ENCODE measurements around the gene SLC25A23. TPM values are rescaled to one million over a fixed set of nuclear protein-coding genes. Genes with fewer than 3 reads are reported as not detected.

The SLC25A23 gene
- total RNA-seq, 1 donor: 5.9 TPM

GRCh38 chr19:6471076-6471475 is 11.5 kb upstream of the SLC25A23 start:
- Histone ChIP-seq H3K4me1 (ENCODE audit: insufficient read depth, low read length) (no peaks in the 10 kb centered on the region), H3K4me3 (ENCODE audit: low read length) (no peak overlapping the region), H3K27me3 (ENCODE audit: insufficient read depth, low read length) (no peaks in the 10 kb centered on the region), H3K9me3 (ENCODE audit: low read depth, low read length) (no peaks in the 10 kb centered on the region)

- no peaks in the 10 kb centered on the region for H3K4me1 ChIP-seq (ENCODE audit: insufficient read depth, low read length)
- H3K27me3 ChIP-seq (ENCODE audit: insufficient read depth, low read length): no peaks in the 10 kb centered on the region
- H3K4me3 ChIP-seq (ENCODE audit: low read length): no peak overlapping the region
- H3K9me3 ChIP-seq (ENCODE audit: low read depth, low read length): no peaks in the 10 kb centered on the region
These were observed 10.6 kb upstream of the SLC25A23 start for GRCh38 chr19:6470173-6470572.

GRCh38 chr19:6467384-6467783 is 7.8 kb upstream of the SLC25A23 start:
- Histone ChIP-seq H3K4me3 (ENCODE audit: low read length) (no peak overlapping the region), H3K4me1 (ENCODE audit: insufficient read depth, low read length) (peaks cover 10% of the 10 kb centered on the region), H3K9me3 (ENCODE audit: low read depth, low read length) (no peaks in the 10 kb centered on the region), H3K27me3 (ENCODE audit: insufficient read depth, low read length) (peaks cover 5% of the 10 kb centered on the region)

GRCh38 chr19:6466526-6467248 is 7.1 kb upstream of the SLC25A23 start:
- H3K4me1 ChIP-seq (ENCODE audit: insufficient read depth, low read length): peaks cover 10% of the 10 kb centered on the region
- H3K4me3 ChIP-seq (ENCODE audit: low read length): no peak overlapping the region
- peaks cover 5% of the 10 kb centered on the region for H3K27me3 ChIP-seq (ENCODE audit: insufficient read depth, low read length)
- no peaks in the 10 kb centered on the region for H3K9me3 ChIP-seq (ENCODE audit: low read depth, low read length)

- Histone ChIP-seq H3K9me3 (ENCODE audit: low read depth, low read length) (no peaks in the 10 kb centered on the region), H3K4me3 (ENCODE audit: low read length) (no peak overlapping the region), H3K27me3 (ENCODE audit: insufficient read depth, low read length) (peaks cover 5% of the 10 kb centered on the region), H3K4me1 (ENCODE audit: insufficient read depth, low read length) (peaks cover 12% of the 10 kb centered on the region)
These were observed 6.1 kb upstream of the SLC25A23 start for GRCh38 chr19:6465663-6466062.

- Histone ChIP-seq H3K9me3 (ENCODE audit: low read depth, low read length) (no peaks in the 10 kb centered on the region), H3K4me1 (ENCODE audit: insufficient read depth, low read length) (peaks cover 16% of the 10 kb centered on the region), H3K4me3 (ENCODE audit: low read length) (no peak overlapping the region), H3K27me3 (ENCODE audit: insufficient read depth, low read length) (peaks cover 5% of the 10 kb centered on the region)
These were observed 5.4 kb upstream of the SLC25A23 start for GRCh38 chr19:6465006-6465405.

GRCh38 chr19:6464070-6464873 is 4.7 kb upstream of the SLC25A23 start, which contains the start of gene CRB3:
CRB3 (plus strand) TSS chr19:6464271; CDS start chr19:6464702, 431 bp downstream.
- Histone ChIP-seq H3K27me3 (ENCODE audit: insufficient read depth, low read length) (peaks cover 5% of the 10 kb centered on the region), H3K9me3 (ENCODE audit: low read depth, low read length) (no peaks in the 10 kb centered on the region), H3K4me1 (ENCODE audit: insufficient read depth, low read length) (peaks cover 16% of the 10 kb centered on the region), H3K4me3 (ENCODE audit: low read length) (no peak within 1 kb of the TSS)

GRCh38 chr19:6460099-6460884 is 700 bp upstream of the SLC25A23 start:
- Histone ChIP-seq H3K4me3 (ENCODE audit: low read length) (peak overlapping the region; percentile 53), H3K4me1 (ENCODE audit: insufficient read depth, low read length) (peaks cover 16% of the 10 kb centered on the region), H3K27me3 (ENCODE audit: insufficient read depth, low read length) (peaks cover 7% of the 10 kb centered on the region), H3K9me3 (ENCODE audit: low read depth, low read length) (no peaks in the 10 kb centered on the region)

GRCh38 chr19:6458695-6459261 is 814 bp downstream of the SLC25A23 start:
- Histone ChIP-seq H3K9me3 (ENCODE audit: low read depth, low read length) (no peaks in the 10 kb centered on the region), H3K4me1 (ENCODE audit: insufficient read depth, low read length) (peaks cover 7% of the 10 kb centered on the region), H3K27me3 (ENCODE audit: insufficient read depth, low read length) (peaks cover 4% of the 10 kb centered on the region), H3K4me3 (ENCODE audit: low read length) (no peak overlapping the region)

GRCh38 chr19:6457958-6458694 is 1.5 kb downstream of the SLC25A23 start:
- H3K4me1 ChIP-seq (ENCODE audit: insufficient read depth, low read length): peaks cover 6% of the 10 kb centered on the region
- no peak overlapping the region for H3K4me3 ChIP-seq (ENCODE audit: low read length)
- no peaks in the 10 kb centered on the region for H3K9me3 ChIP-seq (ENCODE audit: low read depth, low read length)
- H3K27me3 ChIP-seq (ENCODE audit: insufficient read depth, low read length): peaks cover 2% of the 10 kb centered on the region

GRCh38 chr19:6455924-6456323 is 3.7 kb downstream of the SLC25A23 start:
- H3K4me1 ChIP-seq (ENCODE audit: insufficient read depth, low read length): peaks cover 6% of the 10 kb centered on the region
- H3K4me3 ChIP-seq (ENCODE audit: low read length): no peak overlapping the region
- peaks cover 2% of the 10 kb centered on the region for H3K27me3 ChIP-seq (ENCODE audit: insufficient read depth, low read length)
- no peaks in the 10 kb centered on the region for H3K9me3 ChIP-seq (ENCODE audit: low read depth, low read length)

- Histone ChIP-seq H3K27me3 (ENCODE audit: insufficient read depth, low read length) (peaks cover 2% of the 10 kb centered on the region), H3K9me3 (ENCODE audit: low read depth, low read length) (no peaks in the 10 kb centered on the region), H3K4me1 (ENCODE audit: insufficient read depth, low read length) (no peaks in the 10 kb centered on the region), H3K4me3 (ENCODE audit: low read length) (no peak overlapping the region)
These were observed 5.5 kb downstream of the SLC25A23 start for GRCh38 chr19:6453951-6454565.

GRCh38 chr19:6452899-6453298 is 6.7 kb downstream of the SLC25A23 start:
- no peak overlapping the region for H3K4me3 ChIP-seq (ENCODE audit: low read length)
- H3K9me3 ChIP-seq (ENCODE audit: low read depth, low read length): no peaks in the 10 kb centered on the region
- H3K27me3 ChIP-seq (ENCODE audit: insufficient read depth, low read length): no peaks in the 10 kb centered on the region
- no peaks in the 10 kb centered on the region for H3K4me1 ChIP-seq (ENCODE audit: insufficient read depth, low read length)

GRCh38 chr19:6452223-6452614 is 7.4 kb downstream of the SLC25A23 start:
- Histone ChIP-seq H3K4me1 (ENCODE audit: insufficient read depth, low read length) (no peaks in the 10 kb centered on the region), H3K27me3 (ENCODE audit: insufficient read depth, low read length) (no peaks in the 10 kb centered on the region), H3K4me3 (ENCODE audit: low read length) (no peak overlapping the region), H3K9me3 (ENCODE audit: low read depth, low read length) (no peaks in the 10 kb centered on the region)
